DOHH2 (cell line): ENCODE results near the gene DYNC2H1.

ENCODE experiments used
- H3F3A ChIP-seq: fragments of 200-600 bp; sonication (generic), shearing (Covaris generic); 2 replicates; pipeline ENCODE4 v1.6.0; 2016; ENCODE audit warnings: antibody characterized with exemption, mild to moderate bottlenecking; ENCODE audit not compliant: control insufficient read depth, insufficient read depth
- H3K27ac ChIP-seq: fragments of 200-600 bp; sonication (generic); 2 replicates; pipeline ENCODE4 v1.5.1; 2014; ENCODE audit warnings: low read depth, mild to moderate bottlenecking, low read length, moderate library complexity
- H3K27me3 ChIP-seq: fragments of 200-600 bp; sonication (generic); 2 replicates; pipeline ENCODE4 v1.6.1; 2014; ENCODE audit warnings: mild to moderate bottlenecking, low read length, mixed read lengths; ENCODE audit not compliant: control insufficient read depth
- H3K36me3 ChIP-seq: fragments of 200-600 bp; sonication (generic); 2 replicates; pipeline ENCODE4 v1.6.1; 2014; ENCODE audit warnings: mild to moderate bottlenecking, low read length, moderate library complexity, mixed read lengths; ENCODE audit not compliant: control insufficient read depth
- H3K4me1 ChIP-seq: fragments of 200-600 bp; sonication (generic); 2 replicates; pipeline ENCODE4 v1.6.1; 2014; ENCODE audit warnings: mild to moderate bottlenecking, low read length, mixed read lengths; ENCODE audit not compliant: control insufficient read depth
- H3K4me2 ChIP-seq: fragments of 200-600 bp; sonication (generic); 2 replicates; pipeline ENCODE4 v1.6.0; 2014; ENCODE audit warnings: mild to moderate bottlenecking, low read length, moderate library complexity
- H3K4me3 ChIP-seq: fragments of 200-600 bp; sonication (generic); 2 replicates; pipeline ENCODE4 v1.5.1; 2014; ENCODE audit warnings: mild to moderate bottlenecking, low read length, mixed read lengths
- H3K79me2 ChIP-seq: fragments of 200-600 bp; sonication (generic); 2 replicates; pipeline ENCODE4 v1.6.1; 2014; ENCODE audit warnings: mild to moderate bottlenecking, low read length, mixed read lengths; ENCODE audit not compliant: control insufficient read depth
- H3K9me2 ChIP-seq: fragments of 200-600 bp; sonication (generic); replicated peaks from 2 replicates; pipeline ENCODE4 v1.6.1; 2014; ENCODE audit warnings: mild to moderate bottlenecking, low read length, mixed read lengths; ENCODE audit not compliant: control insufficient read depth
- H3K9me3 ChIP-seq: fragments of 200-600 bp; sonication (generic); 2 replicates; pipeline ENCODE4 v1.6.1; 2014; ENCODE audit warnings: antibody characterized with exemption, low read length, mixed read lengths; ENCODE audit not compliant: control insufficient read depth, insufficient read depth
- H4K20me1 ChIP-seq: fragments of 200-600 bp; sonication (generic); 2 replicates; pipeline ENCODE4 v1.6.0; 2014; ENCODE audit warnings: low read depth, mild to moderate bottlenecking, antibody characterized with exemption, low read length, moderate library complexity; ENCODE audit not compliant: control insufficient read depth, insufficient read depth
- EZH2phosphoT487 ChIP-seq: fragments of 200-600 bp; sonication (generic); IDR thresholded peaks from 2 replicates; pipeline ENCODE4 v1.6.1; 2017; ENCODE audit warnings: borderline replicate concordance, mild to moderate bottlenecking, antibody characterized with exemption, low read length, moderate library complexity, mixed read lengths
- TF ChIP-seq, protein P1 (sequence below): fragments of 200-600 bp; sonication (generic); IDR thresholded peaks from one replicate; pipeline ENCODE4 v1.5.1; 2014; ENCODE audit warnings: antibody characterized with exemption, mild to moderate bottlenecking, low read depth, low read length; ENCODE audit not compliant: poor library complexity, severe bottlenecking

DYNC2H1 gene

DNA sequence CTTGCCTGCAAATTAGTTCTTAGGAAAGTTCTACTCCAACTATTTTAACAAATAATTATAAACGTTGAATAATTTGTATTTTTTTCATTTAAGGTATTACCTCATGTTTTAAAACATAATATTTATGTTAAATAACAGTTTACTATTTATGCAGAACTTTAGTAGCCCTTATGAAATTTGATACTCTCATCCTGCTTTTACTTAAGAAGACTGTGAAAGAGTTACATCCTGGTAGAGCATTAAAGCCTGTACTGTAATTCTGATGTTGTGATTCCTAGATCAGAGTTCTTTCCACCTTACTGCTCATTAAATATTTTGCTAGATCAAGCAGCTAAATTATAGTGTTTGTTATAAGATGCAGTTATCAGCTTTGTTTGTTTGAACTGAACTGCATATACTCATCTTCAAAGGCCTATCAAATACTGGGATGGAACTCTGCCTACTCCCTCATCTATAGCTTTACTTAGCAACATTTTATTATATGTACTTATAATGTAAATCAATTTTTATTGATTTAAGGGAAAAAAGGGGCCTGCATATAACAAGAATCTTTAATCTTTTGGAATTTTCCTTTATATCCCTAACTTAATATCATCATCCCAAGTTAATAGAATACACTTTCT, 304.2 kb downstream of the DYNC2H1 start:
- Histone ChIP-seq H3K27me3 (no peaks in the 10 kb centered on the region), H3K9me2 (no peaks in the 10 kb centered on the region), H4K20me1 (no peaks in the 10 kb centered on the region), H3K4me2 (no peak overlapping the region), H3K9me3 (no peaks in the 10 kb centered on the region), H3K4me3 (no peak overlapping the region), H3K4me1 (no peaks in the 10 kb centered on the region), H3K79me2 (no peaks in the 10 kb centered on the region), H3K27ac (no peak overlapping the region), H3F3A (no peaks in the 10 kb centered on the region), H3K36me3 (no peaks in the 10 kb centered on the region)
- no peak for TF ChIP-seq EZH2phosphoT487
- TF ChIP-seq, protein P1, sequence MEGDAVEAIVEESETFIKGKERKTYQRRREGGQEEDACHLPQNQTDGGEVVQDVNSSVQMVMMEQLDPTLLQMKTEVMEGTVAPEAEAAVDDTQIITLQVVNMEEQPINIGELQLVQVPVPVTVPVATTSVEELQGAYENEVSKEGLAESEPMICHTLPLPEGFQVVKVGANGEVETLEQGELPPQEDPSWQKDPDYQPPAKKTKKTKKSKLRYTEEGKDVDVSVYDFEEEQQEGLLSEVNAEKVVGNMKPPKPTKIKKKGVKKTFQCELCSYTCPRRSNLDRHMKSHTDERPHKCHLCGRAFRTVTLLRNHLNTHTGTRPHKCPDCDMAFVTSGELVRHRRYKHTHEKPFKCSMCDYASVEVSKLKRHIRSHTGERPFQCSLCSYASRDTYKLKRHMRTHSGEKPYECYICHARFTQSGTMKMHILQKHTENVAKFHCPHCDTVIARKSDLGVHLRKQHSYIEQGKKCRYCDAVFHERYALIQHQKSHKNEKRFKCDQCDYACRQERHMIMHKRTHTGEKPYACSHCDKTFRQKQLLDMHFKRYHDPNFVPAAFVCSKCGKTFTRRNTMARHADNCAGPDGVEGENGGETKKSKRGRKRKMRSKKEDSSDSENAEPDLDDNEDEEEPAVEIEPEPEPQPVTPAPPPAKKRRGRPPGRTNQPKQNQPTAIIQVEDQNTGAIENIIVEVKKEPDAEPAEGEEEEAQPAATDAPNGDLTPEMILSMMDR = no peak

DNA sequence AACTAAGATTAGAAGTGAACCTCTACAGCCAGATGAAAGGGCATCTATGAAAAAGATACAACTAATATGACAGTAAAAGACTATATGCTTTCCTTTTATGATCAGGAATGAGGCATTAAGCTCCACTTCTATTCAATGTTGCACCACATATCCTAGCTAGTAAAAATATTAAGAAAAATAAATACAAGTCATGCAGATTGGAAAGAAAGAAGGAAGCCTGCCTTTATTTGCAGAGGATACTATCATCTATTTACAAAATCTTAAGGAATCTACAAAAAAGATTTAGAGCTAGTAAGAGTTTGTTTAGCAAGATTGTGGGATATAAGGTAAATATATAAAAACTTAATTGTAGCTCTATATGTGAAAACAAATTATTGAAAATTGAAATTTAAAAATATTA, 308.8 kb downstream of the DYNC2H1 start:
- no peaks in the 10 kb centered on the region for H3K9me2 ChIP-seq
- no peaks in the 10 kb centered on the region for H3F3A ChIP-seq
- no peaks in the 10 kb centered on the region for H3K36me3 ChIP-seq
- H3K27ac ChIP-seq = no peak overlapping the region
- no peaks in the 10 kb centered on the region for H3K27me3 ChIP-seq
- H3K4me2 ChIP-seq = no peak overlapping the region
- H3K9me3 ChIP-seq = no peaks in the 10 kb centered on the region
- H3K4me3 ChIP-seq = no peak overlapping the region
- TF ChIP-seq, protein P1 = no peak
- TF ChIP-seq EZH2phosphoT487 = no peak
- H3K4me1 ChIP-seq = no peaks in the 10 kb centered on the region
- H4K20me1 ChIP-seq = no peaks in the 10 kb centered on the region
- H3K79me2 ChIP-seq = no peaks in the 10 kb centered on the region

DNA sequence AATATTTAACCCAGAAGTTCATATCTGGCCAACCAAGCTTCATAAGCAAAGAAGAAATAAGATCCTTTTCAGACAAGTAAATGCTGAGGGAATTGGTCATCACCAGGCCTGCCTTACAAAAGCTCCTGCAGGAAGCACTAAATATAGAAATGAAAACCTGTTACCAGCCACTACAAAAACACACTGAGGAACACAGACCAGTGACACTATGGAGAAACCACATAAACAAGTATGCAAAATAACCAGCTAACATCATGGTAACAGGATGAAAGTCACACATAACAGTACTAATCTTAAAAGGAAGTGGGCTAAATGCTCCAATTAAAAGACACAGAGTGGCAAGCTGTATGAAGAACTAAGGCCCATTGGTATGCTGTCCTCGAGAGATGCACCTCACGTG, 311.4 kb downstream of the DYNC2H1 start:
- Histone ChIP-seq H3K4me2 (no peak overlapping the region), H3K36me3 (no peaks in the 10 kb centered on the region), H3K9me3 (no peaks in the 10 kb centered on the region), H3K4me3 (no peak overlapping the region), H3K4me1 (no peaks in the 10 kb centered on the region), H3K27me3 (no peaks in the 10 kb centered on the region), H3K9me2 (no peaks in the 10 kb centered on the region), H3K27ac (no peak overlapping the region), H3K79me2 (no peaks in the 10 kb centered on the region), H3F3A (no peaks in the 10 kb centered on the region), H4K20me1 (no peaks in the 10 kb centered on the region)
- TF ChIP-seq, protein P1 = no peak
- no peak for TF ChIP-seq EZH2phosphoT487
